Mammary epithelial cell (primary cell): ENCODE measurements around the gene ZSCAN31.

Experiments used
- CTCF ChIP-seq, 2 donors: IDR thresholded peaks in 1 of 2; conservative IDR thresholded peaks in 1 of 2; 2 replicates each; pipeline ENCODE4 v1.5.1; 2011 to 2012; ENCODE audit warnings: inconsistent platforms in 2 of 2, low read length in 2 of 2, mild to moderate bottlenecking in 2 of 2, control low read depth in 1 of 2, low read depth in 1 of 2; ENCODE audit not compliant: insufficient read depth in 1 of 2; ENCODE audit errors: extremely low read depth in 1 of 2
- EZH2 ChIP-seq: IDR thresholded peaks from 2 replicates; pipeline ENCODE4 v1.6.1; 2012; ENCODE audit warnings: low read length, inconsistent platforms, borderline replicate concordance

GRCh38 chr6:28349892-28350737 is 14.2 kb upstream of the ZSCAN31 start, which contains the start of gene ZKSCAN3:
- no peak for TF ChIP-seq CTCF (conservative IDR thresholded peaks at IDR 0.05 in 1 of 2, IDR thresholded peaks at IDR 0.05 in 1 of 2; ENCODE audit: extremely low read depth in 1 of 2, insufficient read depth in 1 of 2, low read depth in 1 of 2, low read length in 2 of 2)
- TF ChIP-seq EZH2 = no peak
